HL-60 (cell line): ENCODE results near the gene CDK17.
"Not testable (repeated sequence)": the region's sequence is repeated elsewhere in the genome, so short reads cannot be mapped to it uniquely, and the experiment has no call there.

Experiments used
- DNase-seq, 2 experiments: peaks; one replicate each; pipeline ENCODE4 v3.0.0-alpha.2; 2010 to 2020; ENCODE audit warnings: low read depth in 1 of 2, low spot score in 1 of 2
- H3K27ac ChIP-seq: fragments of 250-450 bp; sonication (Bioruptor Pico); replicated peaks from 2 replicates; pipeline ENCODE4 v1.5.1; 2020; ENCODE audit warnings: mild to moderate bottlenecking, moderate library complexity
- H3K27me3 ChIP-seq: fragments of 250-450 bp; sonication (Bioruptor Pico); 2 replicates; pipeline ENCODE4 v1.5.1; 2021; ENCODE audit warnings: mild to moderate bottlenecking, moderate library complexity; ENCODE audit not compliant: insufficient read depth, poor library complexity, severe bottlenecking
- H3K4me3 ChIP-seq: replicated peaks from 2 replicates; pipeline ENCODE4 v1.5.1; 2011; ENCODE audit warnings: mild to moderate bottlenecking, control low read depth, low read length; ENCODE audit not compliant: insufficient read depth
- CTCF ChIP-seq: IDR thresholded peaks from one replicate; pipeline ENCODE4 v1.5.1; 2011; ENCODE audit warnings: low read length, control low read depth, inconsistent platforms; ENCODE audit not compliant: insufficient read depth
- GABPA ChIP-seq: IDR thresholded peaks from 2 replicates; pipeline ENCODE4 v1.6.1; 2012; ENCODE audit warnings: low read depth
- POLR2AphosphoS5 ChIP-seq: IDR thresholded peaks from 2 replicates; pipeline ENCODE4 v1.6.1; 2012; ENCODE audit warnings: low read depth
- REST ChIP-seq: IDR thresholded peaks from 2 replicates; pipeline ENCODE4 v1.6.1; 2012; ENCODE audit warnings: low read depth; ENCODE audit not compliant: insufficient replicate concordance
- SPI1 ChIP-seq: IDR thresholded peaks from 2 replicates; pipeline ENCODE4 v1.6.1; 2012; ENCODE audit warnings: low read depth, mild to moderate bottlenecking, borderline replicate concordance

Gene CDK17

GRCh38 chr12:96322720-96323119 is 77.5 kb downstream of the CDK17 start:
- H3K4me3 ChIP-seq, result no peak overlapping the region
- no peaks in the 10 kb centered on the region for H3K27me3 ChIP-seq
- TF ChIP-seq POLR2AphosphoS5 (no peak), REST (no peak), GABPA (no peak), CTCF (no peak), SPI1 (no peak)
- no peak overlapping the region for H3K27ac ChIP-seq
- no peak for DNase-seq

- TF ChIP-seq SPI1 (no peak), CTCF (no peak), REST (no peak), POLR2AphosphoS5 (no peak), GABPA (no peak)
- H3K27ac ChIP-seq, result no peak overlapping the region
- no peaks in the 10 kb centered on the region for H3K27me3 ChIP-seq
- no peak overlapping the region for H3K4me3 ChIP-seq
- no peak for DNase-seq
Observed at GRCh38 chr12:96321941-96322340, 78.3 kb downstream of the CDK17 start.

- H3K27ac ChIP-seq, H3K4me3 ChIP-seq, H3K27me3 ChIP-seq, DNase-seq: not testable (repeated sequence)
Observed at GRCh38 chr12:96317801-96318200, 82.4 kb downstream of the CDK17 start.

- not testable (repeated sequence) for DNase-seq, H3K27me3 ChIP-seq, H3K27ac ChIP-seq
- peak overlapping the region; percentile 23 for H3K4me3 ChIP-seq
Observed at GRCh38 chr12:96315741-96316481, 84.3 kb downstream of the CDK17 start.

- TF ChIP-seq POLR2AphosphoS5 (no peak), SPI1 (no peak), REST (no peak), CTCF (no peak), GABPA (no peak)
- no peak for DNase-seq
- Histone ChIP-seq H3K4me3 (no peak overlapping the region), H3K27me3 (no peaks in the 10 kb centered on the region), H3K27ac (no peak overlapping the region)
Observed at GRCh38 chr12:96314723-96315122, 85.5 kb downstream of the CDK17 start.
